ENCODE results near the gene CLEC19A.

CLEC19A gene

GRCh38 chr16:19295393-19295792, 9.9 kb downstream of the CLEC19A start:
- Histone ChIP-seq H3K27me3 (ENCODE audit: insufficient read depth, poor library complexity, severe bottlenecking) (peaks cover 3% of the 10 kb centered on the region), H3K4me1 (ENCODE audit: insufficient read depth, poor library complexity, severe bottlenecking) (no peaks in the 10 kb centered on the region), H3K9me3 (ENCODE audit: severe bottlenecking) (no peaks in the 10 kb centered on the region), H3K27ac (ENCODE audit: poor library complexity, severe bottlenecking) (no peak overlapping the region), H3K36me3 (ENCODE audit: low read depth) (no peaks in the 10 kb centered on the region), H3K4me3 (ENCODE audit: severe bottlenecking) (no peak overlapping the region)
- no peak for DNase-seq (ENCODE audit: low spot score)
- TF ChIP-seq CTCF (IDR thresholded peaks at IDR 0.05; ENCODE audit: poor library complexity, severe bottlenecking), result no peak
- ATAC-seq (ENCODE audit: low read depth), result no peak

GRCh38 chr16:19297454-19297853, 11.9 kb downstream of the CLEC19A start:
- TF ChIP-seq CTCF (IDR thresholded peaks at IDR 0.05; ENCODE audit: poor library complexity, severe bottlenecking), result no peak
- Histone ChIP-seq H3K27me3 (ENCODE audit: insufficient read depth, poor library complexity, severe bottlenecking) (peaks cover 3% of the 10 kb centered on the region), H3K36me3 (ENCODE audit: low read depth) (no peaks in the 10 kb centered on the region), H3K27ac (ENCODE audit: poor library complexity, severe bottlenecking) (no peak overlapping the region), H3K9me3 (ENCODE audit: severe bottlenecking) (no peaks in the 10 kb centered on the region), H3K4me1 (ENCODE audit: insufficient read depth, poor library complexity, severe bottlenecking) (no peaks in the 10 kb centered on the region), H3K4me3 (ENCODE audit: severe bottlenecking) (no peak overlapping the region)
- ATAC-seq (ENCODE audit: low read depth), result no peak
- no peak for DNase-seq (ENCODE audit: low spot score)

GRCh38 chr16:19299565-19299964, 14.0 kb downstream of the CLEC19A start:
- no peaks in the 10 kb centered on the region for H3K4me1 ChIP-seq (ENCODE audit: insufficient read depth, poor library complexity, severe bottlenecking)
- H3K36me3 ChIP-seq (ENCODE audit: low read depth), result no peaks in the 10 kb centered on the region
- DNase-seq (ENCODE audit: low spot score) (no peak), ATAC-seq (ENCODE audit: low read depth) (no peak)
- no peak for TF ChIP-seq CTCF (IDR thresholded peaks at IDR 0.05; ENCODE audit: poor library complexity, severe bottlenecking)
- H3K27me3 ChIP-seq (ENCODE audit: insufficient read depth, poor library complexity, severe bottlenecking), result peaks cover 3% of the 10 kb centered on the region
- no peak overlapping the region for H3K4me3 ChIP-seq (ENCODE audit: severe bottlenecking)
- H3K27ac ChIP-seq (ENCODE audit: poor library complexity, severe bottlenecking), result no peak overlapping the region
- no peaks in the 10 kb centered on the region for H3K9me3 ChIP-seq (ENCODE audit: severe bottlenecking)

GRCh38 chr16:19301931-19302330, 16.4 kb downstream of the CLEC19A start:
- peaks cover 3% of the 10 kb centered on the region for H3K27me3 ChIP-seq (ENCODE audit: insufficient read depth, poor library complexity, severe bottlenecking)
- no peak overlapping the region for H3K4me3 ChIP-seq (ENCODE audit: severe bottlenecking)
- ATAC-seq (ENCODE audit: low read depth), result no peak
- no peak for TF ChIP-seq CTCF (IDR thresholded peaks at IDR 0.05; ENCODE audit: poor library complexity, severe bottlenecking)
- no peak for DNase-seq (ENCODE audit: low spot score)
- H3K9me3 ChIP-seq (ENCODE audit: severe bottlenecking), result no peaks in the 10 kb centered on the region
- H3K4me1 ChIP-seq (ENCODE audit: insufficient read depth, poor library complexity, severe bottlenecking), result no peaks in the 10 kb centered on the region
- no peaks in the 10 kb centered on the region for H3K36me3 ChIP-seq (ENCODE audit: low read depth)
- H3K27ac ChIP-seq (ENCODE audit: poor library complexity, severe bottlenecking), result no peak overlapping the region

GRCh38 chr16:19304750-19305149, 19.2 kb downstream of the CLEC19A start:
- Histone ChIP-seq H3K27ac (ENCODE audit: poor library complexity, severe bottlenecking) (no peak overlapping the region), H3K4me3 (ENCODE audit: severe bottlenecking) (no peak overlapping the region), H3K4me1 (ENCODE audit: insufficient read depth, poor library complexity, severe bottlenecking) (no peaks in the 10 kb centered on the region), H3K27me3 (ENCODE audit: insufficient read depth, poor library complexity, severe bottlenecking) (no peaks in the 10 kb centered on the region), H3K36me3 (ENCODE audit: low read depth) (no peaks in the 10 kb centered on the region), H3K9me3 (ENCODE audit: severe bottlenecking) (no peaks in the 10 kb centered on the region)
- TF ChIP-seq CTCF (IDR thresholded peaks at IDR 0.05; ENCODE audit: poor library complexity, severe bottlenecking), result no peak
- DNase-seq (ENCODE audit: low spot score), result no peak
- peak; percentile 50 for ATAC-seq (ENCODE audit: low read depth)
